K562 (cell line): ENCODE data around the gene ZNF48. TPM values are rescaled to one million over a fixed set of nuclear protein-coding genes. Genes with fewer than 3 reads are reported as not detected.

Source experiments
- ARID1B ChIP-seq: fragments of 450-650 bp; IDR thresholded peaks from 2 replicates; pipeline ENCODE4 v1.6.1; 2016; ENCODE audit warnings: antibody characterized with exemption, mild to moderate bottlenecking, inconsistent platforms
- DPF2 ChIP-seq: fragments of 450-650 bp; IDR thresholded peaks from 2 replicates; pipeline ENCODE4 v1.6.1; 2016
- EP400 ChIP-seq: fragments of 450-650 bp; IDR thresholded peaks from 2 replicates; pipeline ENCODE4 v1.6.1; 2017; ENCODE audit warnings: antibody characterized with exemption, mild to moderate bottlenecking, moderate library complexity
- FOXA3 ChIP-seq, 2 experiments: fragments of 450-650 bp in 1 of 2; sonication (generic) in 1 of 2; formaldehyde crosslinking; IDR thresholded peaks in 1 of 2; conservative IDR thresholded peaks in 1 of 2; 2 replicates each; pipeline versions ENCODE4 v1.4.0 to v1.8.0; 2020 to 2022; ENCODE audit warnings: mild to moderate bottlenecking in 2 of 2, missing genetic modification reagents in 1 of 2
- GATA2 ChIP-seq: sonication (generic); formaldehyde crosslinking; IDR thresholded peaks from 2 replicates; pipeline ENCODE4 v1.4.0; 2020; ENCODE audit warnings: mild to moderate bottlenecking, missing genetic modification reagents
- LARP7 ChIP-seq: fragments of 450-650 bp; IDR thresholded peaks from 2 replicates; pipeline ENCODE4 v1.6.1; 2016
- MIER1 ChIP-seq: fragments of 450-650 bp; IDR thresholded peaks from 2 replicates; pipeline ENCODE4 v1.6.1; 2016; ENCODE audit warnings: antibody characterized with exemption, mild to moderate bottlenecking, low read depth
- RBM39 ChIP-seq: fragments of 200-400 bp; formaldehyde crosslinking; optimal IDR thresholded peaks from 2 replicates; pipeline ENCODE3; 2018; ENCODE audit warnings: low read depth, low read length
- SMARCA4 ChIP-seq: fragments of 450-650 bp; IDR thresholded peaks from 2 replicates; pipeline ENCODE4 v1.6.1; 2016
- XRCC4 ChIP-seq: IDR thresholded peaks from one replicate; pipeline ENCODE4 v1.6.1; 2011; ENCODE audit not compliant: insufficient read depth, insufficient read length; ENCODE audit errors: extremely low read depth
- XRCC5 ChIP-seq: fragments of 200-400 bp; formaldehyde crosslinking; IDR thresholded peaks from 2 replicates; pipeline ENCODE4 v1.6.1; 2017; ENCODE audit warnings: low read depth, mild to moderate bottlenecking, low read length
- ZBTB8A ChIP-seq: fragments of 450-650 bp; IDR thresholded peaks from 2 replicates; pipeline ENCODE4 v1.6.1; 2018; ENCODE audit warnings: mild to moderate bottlenecking, moderate library complexity; ENCODE audit not compliant: partially characterized antibody
- ZNF121 ChIP-seq: sonication (generic); formaldehyde crosslinking; conservative IDR thresholded peaks from 2 replicates; pipeline ENCODE4 v1.8.0; 2022; ENCODE audit warnings: missing genetic modification reagents
- ZNF224 ChIP-seq: sonication (generic); formaldehyde crosslinking; IDR thresholded peaks from 2 replicates; pipeline ENCODE4 v1.8.0; 2022; ENCODE audit warnings: mild to moderate bottlenecking, missing genetic modification reagents
- polyA plus RNA-seq, 8 experiments: library from polyadenylated mRNA; depleted of rRNA in 4 of 8; stranded (reverse) in 5 of 8; unstranded in 3 of 8; fragments of >200 nt; fragmentation: Nextera tagmentation in 2 of 8; fragmentation: Illumina TruSeq in 1 of 8; extraction: Ambion mirVana in 2 of 8; extraction: Trizol in 1 of 8; gene quantifications; 2 replicates each; pipeline versions ENCODE4 v1.2.1 to v1.2.3, GENCODE V29; 2011 to 2014; ENCODE audit warnings: inconsistent platforms in 1 of 8, missing spikeins in 1 of 8
- total RNA-seq, 7 experiments: library from RNA; depleted of rRNA in 6 of 7; stranded (reverse); fragments of >200 nt in 6 of 7; fragmentation: Illumina TruSeq in 2 of 7; extraction: Trizol in 2 of 7; gene quantifications; 2 replicates each; pipeline versions ENCODE4 v1.2.1 to v1.2.3, GENCODE V29; 2011 to 2021; ENCODE audit warnings: low replicate concordance in 1 of 7
- TF ChIP-seq, protein P1 (sequence below): fragments of 450-650 bp; IDR thresholded peaks from 2 replicates; pipeline ENCODE4 v1.6.1; 2017; ENCODE audit warnings: antibody characterized with exemption, mild to moderate bottlenecking
- TF ChIP-seq, protein P2 (sequence below): fragments of 250-450 bp; sonication (Bioruptor Pico); IDR thresholded peaks from 2 replicates; pipeline ENCODE4 v1.5.0; 2021; ENCODE audit warnings: mild to moderate bottlenecking, moderate library complexity

Gene ZNF48
- total and polyA plus RNA-seq, 9 of the 15 experiments (the other 6 are each of a cell fraction or from before 2014, with no cell fraction given): 0.38 to 11.6 (median 4.7) TPM

GRCh38 chr16:30429418-30429677 lies 34.1 kb downstream of the ZNF48 start (continued):
- TF ChIP-seq, protein P1, sequence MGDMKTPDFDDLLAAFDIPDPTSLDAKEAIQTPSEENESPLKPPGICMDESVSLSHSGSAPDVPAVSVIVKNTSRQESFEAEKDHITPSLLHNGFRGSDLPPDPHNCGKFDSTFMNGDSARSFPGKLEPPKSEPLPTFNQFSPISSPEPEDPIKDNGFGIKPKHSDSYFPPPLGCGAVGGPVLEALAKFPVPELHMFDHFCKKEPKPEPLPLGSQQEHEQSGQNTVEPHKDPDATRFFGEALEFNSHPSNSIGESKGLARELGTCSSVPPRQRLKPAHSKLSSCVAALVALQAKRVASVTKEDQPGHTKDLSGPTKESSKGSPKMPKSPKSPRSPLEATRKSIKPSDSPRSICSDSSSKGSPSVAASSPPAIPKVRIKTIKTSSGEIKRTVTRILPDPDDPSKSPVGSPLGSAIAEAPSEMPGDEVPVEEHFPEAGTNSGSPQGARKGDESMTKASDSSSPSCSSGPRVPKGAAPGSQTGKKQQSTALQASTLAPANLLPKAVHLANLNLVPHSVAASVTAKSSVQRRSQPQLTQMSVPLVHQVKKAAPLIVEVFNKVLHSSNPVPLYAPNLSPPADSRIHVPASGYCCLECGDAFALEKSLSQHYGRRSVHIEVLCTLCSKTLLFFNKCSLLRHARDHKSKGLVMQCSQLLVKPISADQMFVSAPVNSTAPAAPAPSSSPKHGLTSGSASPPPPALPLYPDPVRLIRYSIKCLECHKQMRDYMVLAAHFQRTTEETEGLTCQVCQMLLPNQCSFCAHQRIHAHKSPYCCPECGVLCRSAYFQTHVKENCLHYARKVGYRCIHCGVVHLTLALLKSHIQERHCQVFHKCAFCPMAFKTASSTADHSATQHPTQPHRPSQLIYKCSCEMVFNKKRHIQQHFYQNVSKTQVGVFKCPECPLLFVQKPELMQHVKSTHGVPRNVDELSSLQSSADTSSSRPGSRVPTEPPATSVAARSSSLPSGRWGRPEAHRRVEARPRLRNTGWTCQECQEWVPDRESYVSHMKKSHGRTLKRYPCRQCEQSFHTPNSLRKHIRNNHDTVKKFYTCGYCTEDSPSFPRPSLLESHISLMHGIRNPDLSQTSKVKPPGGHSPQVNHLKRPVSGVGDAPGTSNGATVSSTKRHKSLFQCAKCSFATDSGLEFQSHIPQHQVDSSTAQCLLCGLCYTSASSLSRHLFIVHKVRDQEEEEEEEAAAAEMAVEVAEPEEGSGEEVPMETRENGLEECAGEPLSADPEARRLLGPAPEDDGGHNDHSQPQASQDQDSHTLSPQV: no peak
- TF ChIP-seq XRCC5: no peak
- no peak for TF ChIP-seq ZBTB8A
- 0 out of 2 replicates have a peak, but pooled peaks have one; percentile 22 for TF ChIP-seq ARID1B
- no peak for TF ChIP-seq ZNF121
- peak; percentile 16 for TF ChIP-seq RBM39
- 0 out of 2 replicates have a peak, but pooled peaks have one; percentile 25 for TF ChIP-seq LARP7
- 0 out of 2 replicates have a peak, but pooled peaks have one; percentile 13 for TF ChIP-seq GATA2 (CRISPR knock-in tag)
- TF ChIP-seq MIER1: no peak
- 0 out of 2 replicates have a peak, but pooled peaks have one; percentile 11 for TF ChIP-seq SMARCA4
- TF ChIP-seq FOXA3 (CRISPR knock-in tag; conservative IDR thresholded peaks at IDR 0.05 in 1 of 2, IDR thresholded peaks at IDR 0.05 in 1 of 2): no peak
- no peak for TF ChIP-seq ZNF224 (CRISPR knock-in tag)
- no peak for TF ChIP-seq EP400
- no peak for TF ChIP-seq XRCC4
- TF ChIP-seq, protein P2, sequence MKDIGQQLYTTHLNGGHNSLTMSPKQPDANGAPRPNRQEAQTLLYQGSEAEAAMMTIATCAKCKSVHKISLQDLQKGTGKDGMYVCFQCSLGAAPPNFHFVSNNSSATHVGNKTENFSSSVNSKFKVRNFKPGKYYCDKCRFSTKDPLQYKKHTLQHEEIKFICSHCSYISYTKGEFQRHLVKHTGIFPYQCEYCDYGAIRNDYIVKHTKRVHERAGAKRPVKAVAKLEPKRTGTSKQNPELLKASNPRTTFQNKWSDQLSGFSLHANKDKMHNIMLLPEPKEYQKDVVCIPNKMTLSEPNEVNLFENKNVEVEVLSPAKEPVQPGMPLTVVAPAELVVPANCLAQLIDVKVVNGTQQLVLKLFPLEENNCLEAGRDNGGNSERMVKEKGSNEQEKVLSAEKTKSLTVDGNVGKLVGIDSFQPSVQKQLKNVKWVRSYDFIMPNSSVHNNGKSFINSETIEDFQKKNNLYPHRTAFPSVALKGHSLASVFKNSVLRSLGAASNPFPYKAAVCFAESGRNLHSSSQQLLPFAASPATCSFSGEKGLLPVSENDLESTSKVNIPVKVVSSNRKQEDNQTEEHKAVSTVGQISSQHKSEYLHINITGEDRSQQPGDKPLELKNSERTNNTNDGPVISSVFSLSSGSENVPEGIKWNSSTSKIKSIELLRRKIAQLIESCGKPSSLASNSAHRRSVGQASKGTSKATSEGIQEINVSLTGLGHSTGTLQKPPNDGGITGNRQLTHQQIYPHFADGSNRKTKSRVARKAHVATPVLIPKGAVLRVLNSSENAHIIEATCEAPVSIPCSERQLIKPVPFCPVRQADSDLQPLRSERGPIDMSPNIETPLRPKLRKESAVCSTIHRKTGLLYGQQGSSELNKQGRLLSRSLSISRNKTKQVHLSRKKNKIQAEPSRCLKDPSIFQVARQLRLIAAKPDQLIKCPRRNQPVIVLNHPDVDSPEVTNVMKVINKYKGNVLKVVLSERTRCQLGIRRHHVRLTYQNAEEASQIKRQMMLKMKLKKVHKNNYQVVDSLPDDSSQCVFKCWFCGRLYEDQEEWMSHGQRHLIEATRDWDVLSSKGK (CRISPR knock-in tag): no peak
- 0 out of 2 replicates have a peak, but pooled peaks have one; percentile 27 for TF ChIP-seq DPF2
